ENCODE measurements around the gene C1orf74. TPM values are rescaled to one million over a fixed set of nuclear protein-coding genes. Genes with fewer than 3 reads are reported as not detected.

C1orf74 gene
- total RNA-seq, 2 donors from 2014 or later, result 5.0 to 6.8 TPM

GRCh38 chr1:209769971-209770370 is 14.4 kb downstream of the C1orf74 start:
- intact Hi-C loops (cut with DNase I), result no loop called here
- TF ChIP-seq CTCF (IDR thresholded peaks at IDR 0.05), result no peak
- no peak for TF ChIP-seq POLR2A (IDR thresholded peaks at IDR 0.05)
- TF ChIP-seq POLR2AphosphoS5 (IDR thresholded peaks at IDR 0.05), result no peak
- 75% methylated on average over 7 of the region's 7 CpGs for WGBS
- H3K4me3 ChIP-seq, result no peak overlapping the region
- DNase-seq (ENCODE audit: low spot score), result no peak
- no peaks in the 10 kb centered on the region for H3K36me3 ChIP-seq
- no peaks in the 10 kb centered on the region for H3K27me3 ChIP-seq (replicated peaks; ENCODE audit: insufficient read depth)
- no peaks in the 10 kb centered on the region for H3K4me1 ChIP-seq (replicated peaks)
- H3K27ac ChIP-seq, result no peak overlapping the region
- no peaks in the 10 kb centered on the region for H3K9me3 ChIP-seq

GRCh38 chr1:209769171-209769904 is 15.0 kb downstream of the C1orf74 start:
- no peaks in the 10 kb centered on the region for H3K27me3 ChIP-seq (replicated peaks; ENCODE audit: insufficient read depth)
- no peaks in the 10 kb centered on the region for H3K36me3 ChIP-seq
- WGBS, result 30% methylated on average over 13 of the region's 13 CpGs
- H3K4me3 ChIP-seq, result no peak overlapping the region
- no peaks in the 10 kb centered on the region for H3K4me1 ChIP-seq (replicated peaks)
- H3K9me3 ChIP-seq, result no peaks in the 10 kb centered on the region
- DNase-seq (ENCODE audit: low spot score), result no peak
- intact Hi-C loops (cut with DNase I), result no loop called here
- no peak overlapping the region for H3K27ac ChIP-seq
- TF ChIP-seq POLR2A (IDR thresholded peaks at IDR 0.05) (no peak), CTCF (IDR thresholded peaks at IDR 0.05) (no peak), POLR2AphosphoS5 (IDR thresholded peaks at IDR 0.05) (no peak)

GRCh38 chr1:209768354-209768774 is 16.0 kb downstream of the C1orf74 start:
- Histone ChIP-seq H3K4me3 (no peak overlapping the region), H3K4me1 (replicated peaks) (no peaks in the 10 kb centered on the region), H3K9me3 (no peaks in the 10 kb centered on the region), H3K27me3 (replicated peaks; ENCODE audit: insufficient read depth) (no peaks in the 10 kb centered on the region), H3K36me3 (no peaks in the 10 kb centered on the region), H3K27ac (no peak overlapping the region)
- no peak for DNase-seq (ENCODE audit: low spot score)
- 77% methylated on average over 9 of the region's 9 CpGs for WGBS
- intact Hi-C loops (cut with DNase I), result no loop called here
- TF ChIP-seq POLR2AphosphoS5 (IDR thresholded peaks at IDR 0.05), result no peak
- TF ChIP-seq POLR2A (IDR thresholded peaks at IDR 0.05), result no peak
- TF ChIP-seq CTCF (IDR thresholded peaks at IDR 0.05), result no peak

DNA sequence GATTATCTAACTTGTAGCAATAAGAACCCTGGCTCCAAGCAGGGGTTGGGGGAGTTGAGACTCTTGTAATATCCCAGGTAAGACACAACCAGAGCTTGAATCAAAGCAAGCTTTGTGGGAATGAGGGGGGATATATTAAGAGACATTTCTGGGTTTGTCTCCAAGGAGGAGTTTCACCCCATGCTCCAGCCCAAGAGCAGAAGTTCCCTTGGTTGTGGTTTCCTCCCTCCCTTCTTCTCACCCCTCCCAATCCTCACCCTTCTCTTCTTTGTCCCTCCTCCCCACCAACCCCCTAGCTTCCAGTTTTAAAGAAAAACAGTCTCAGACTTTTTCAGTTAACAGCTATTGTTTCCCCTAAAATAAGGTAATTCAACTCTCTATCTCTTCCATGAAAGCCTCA is 16.7 kb downstream of the C1orf74 start:
- Histone ChIP-seq H3K27me3 (replicated peaks; ENCODE audit: insufficient read depth) (no peaks in the 10 kb centered on the region), H3K9me3 (no peaks in the 10 kb centered on the region), H3K4me3 (no peak overlapping the region), H3K4me1 (replicated peaks) (no peaks in the 10 kb centered on the region), H3K27ac (no peak overlapping the region), H3K36me3 (no peaks in the 10 kb centered on the region)
- no peak for DNase-seq (ENCODE audit: low spot score)
- TF ChIP-seq CTCF (IDR thresholded peaks at IDR 0.05), result no peak
- TF ChIP-seq POLR2A (IDR thresholded peaks at IDR 0.05), result no peak
- no peak for TF ChIP-seq POLR2AphosphoS5 (IDR thresholded peaks at IDR 0.05)
- intact Hi-C loops (cut with DNase I), result no loop called here

- intact Hi-C loops (cut with DNase I), result no loop called here
- no peaks in the 10 kb centered on the region for H3K27me3 ChIP-seq (replicated peaks; ENCODE audit: insufficient read depth)
These were observed 17.3 kb downstream of the C1orf74 start for GRCh38 chr1:209767096-209767495.

More at GRCh38 chr1:209767096-209767495, 17.3 kb downstream of the C1orf74 start:
- no peaks in the 10 kb centered on the region for H3K4me1 ChIP-seq (replicated peaks)
- no peak for DNase-seq (ENCODE audit: low spot score)
- H3K36me3 ChIP-seq, result no peaks in the 10 kb centered on the region
- no peak overlapping the region for H3K4me3 ChIP-seq
- no peak for TF ChIP-seq POLR2AphosphoS5 (IDR thresholded peaks at IDR 0.05)
- TF ChIP-seq POLR2A (IDR thresholded peaks at IDR 0.05), result no peak
- TF ChIP-seq CTCF (IDR thresholded peaks at IDR 0.05), result no peak
- no peak overlapping the region for H3K27ac ChIP-seq
- no peaks in the 10 kb centered on the region for H3K9me3 ChIP-seq

Measured in prostate gland (tissue), 2 donors.